SW480 (cell line): ENCODE results near the gene SSH2.

Experiments
- DNase-seq: peaks from one replicate; pipeline ENCODE4 v3.0.0-alpha.2; 2016; ENCODE audit warnings: low spot score

The SSH2 gene

DNA sequence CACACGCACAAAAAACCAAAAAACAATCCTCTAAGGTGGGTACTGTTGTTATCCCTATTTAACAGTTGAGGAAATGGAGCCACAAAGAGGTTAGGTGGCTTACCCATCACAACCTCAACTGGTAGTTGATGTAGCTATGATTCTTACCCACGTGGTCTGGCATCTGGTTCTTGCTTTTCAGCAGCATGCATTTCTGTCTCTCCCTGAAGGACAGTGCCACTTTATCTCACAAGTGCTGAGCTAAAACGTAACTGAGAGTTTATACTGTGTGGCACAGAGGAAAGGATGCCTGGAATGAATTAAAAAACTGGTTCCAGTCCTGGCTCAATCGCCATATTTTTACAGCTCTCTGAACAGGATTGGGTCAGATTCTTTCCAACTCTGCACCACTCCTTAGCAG is 305.4 kb downstream of the SSH2 start:
- DNase-seq, result no peak

- no peak for DNase-seq
Measured at GRCh38 chr17:29623283-29623647, 306.8 kb downstream of the SSH2 start.

- peak; percentile 32 for DNase-seq
Measured at GRCh38 chr17:29622337-29623282, 307.4 kb downstream of the SSH2 start, which contains the start of gene CORO6. Gene CORO6 (minus strand): TSS chr17:29622912. CDS start chr17:29621421, 1,491 bp downstream.

- peak; percentile 51 for DNase-seq
Measured at GRCh38 chr17:29621751-29622194, 308.3 kb downstream of the SSH2 start.

DNA sequence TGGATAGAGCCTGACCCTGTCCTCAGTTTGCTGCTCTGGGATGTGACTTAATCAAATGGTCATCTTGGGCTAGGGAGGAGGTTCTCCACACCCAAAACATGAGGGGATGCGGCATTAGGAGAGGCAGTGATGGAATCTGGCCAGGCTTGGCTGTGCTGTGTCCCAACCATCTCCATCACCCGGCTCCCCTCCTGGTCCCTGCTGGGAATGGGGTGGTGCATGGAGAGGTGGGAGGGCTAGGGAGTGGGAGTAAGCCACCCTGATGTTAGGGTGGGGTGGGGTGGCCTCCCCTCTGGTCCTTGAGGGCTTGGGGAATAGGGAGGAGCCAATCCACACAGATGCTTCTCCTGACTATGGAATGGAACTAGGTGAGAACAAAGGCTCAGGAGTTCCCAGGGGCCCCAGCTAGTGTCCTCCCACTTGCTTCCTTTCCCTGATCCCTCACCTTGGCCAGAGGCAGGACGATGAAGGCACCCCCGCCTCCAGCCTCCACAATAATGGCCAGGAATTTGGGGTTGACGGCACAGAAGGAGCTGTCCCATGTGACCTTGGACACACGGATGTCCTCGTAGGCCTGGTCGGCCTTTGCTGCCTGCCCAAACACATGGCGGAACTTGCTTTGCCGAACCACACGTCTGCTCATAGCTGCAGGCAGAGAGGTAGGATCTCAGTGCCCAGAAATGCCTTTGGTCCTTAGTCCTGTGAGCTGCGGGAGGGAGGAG is 309.1 kb downstream of the SSH2 start:
- DNase-seq, result no peak

- DNase-seq, result peak; percentile 58
Measured at GRCh38 chr17:29620271-29620670, 309.8 kb downstream of the SSH2 start.

GRCh38 chr17:29619251-29619650 is 310.8 kb downstream of the SSH2 start:
- DNase-seq, result peak; percentile 58

DNA sequence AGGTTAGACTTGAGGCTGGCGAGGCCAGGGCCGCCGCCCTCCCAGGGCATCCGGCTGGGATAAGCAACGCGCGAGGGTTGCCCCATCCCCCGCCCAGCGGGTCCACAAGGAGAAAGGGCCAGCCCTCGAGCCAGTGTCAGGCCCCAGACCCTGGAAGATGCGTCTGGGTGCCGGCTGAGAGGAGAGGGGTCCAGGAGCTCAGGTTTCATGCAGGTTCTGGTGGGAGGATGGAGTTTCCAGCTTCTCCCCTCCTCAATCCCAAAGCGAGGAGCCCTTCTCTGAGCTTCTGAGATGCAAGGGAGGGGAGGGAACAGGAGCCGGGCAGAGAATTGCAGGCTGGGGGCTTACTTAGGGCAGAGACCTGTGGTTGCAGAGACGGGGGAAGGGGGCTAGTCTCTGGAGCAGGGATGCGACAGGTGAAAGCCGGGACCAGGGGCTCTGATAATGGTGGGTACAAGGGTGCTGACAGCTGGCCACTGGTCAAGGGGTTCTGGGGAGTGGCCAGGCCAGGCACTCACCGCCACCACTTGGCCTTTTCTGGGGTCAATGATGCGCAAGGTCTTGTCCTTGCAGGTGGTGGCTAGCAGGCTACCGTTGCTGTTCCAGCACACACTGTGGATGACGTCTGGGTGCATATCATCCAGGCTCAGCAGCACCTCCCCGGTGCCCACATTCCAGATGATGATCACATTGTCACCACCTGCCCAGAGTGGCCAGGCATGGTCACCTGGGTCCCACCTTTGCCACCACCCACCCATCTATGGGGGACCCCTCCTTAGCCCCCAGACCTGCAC is 311.6 kb downstream of the SSH2 start:
- DNase-seq, result no peak

DNA sequence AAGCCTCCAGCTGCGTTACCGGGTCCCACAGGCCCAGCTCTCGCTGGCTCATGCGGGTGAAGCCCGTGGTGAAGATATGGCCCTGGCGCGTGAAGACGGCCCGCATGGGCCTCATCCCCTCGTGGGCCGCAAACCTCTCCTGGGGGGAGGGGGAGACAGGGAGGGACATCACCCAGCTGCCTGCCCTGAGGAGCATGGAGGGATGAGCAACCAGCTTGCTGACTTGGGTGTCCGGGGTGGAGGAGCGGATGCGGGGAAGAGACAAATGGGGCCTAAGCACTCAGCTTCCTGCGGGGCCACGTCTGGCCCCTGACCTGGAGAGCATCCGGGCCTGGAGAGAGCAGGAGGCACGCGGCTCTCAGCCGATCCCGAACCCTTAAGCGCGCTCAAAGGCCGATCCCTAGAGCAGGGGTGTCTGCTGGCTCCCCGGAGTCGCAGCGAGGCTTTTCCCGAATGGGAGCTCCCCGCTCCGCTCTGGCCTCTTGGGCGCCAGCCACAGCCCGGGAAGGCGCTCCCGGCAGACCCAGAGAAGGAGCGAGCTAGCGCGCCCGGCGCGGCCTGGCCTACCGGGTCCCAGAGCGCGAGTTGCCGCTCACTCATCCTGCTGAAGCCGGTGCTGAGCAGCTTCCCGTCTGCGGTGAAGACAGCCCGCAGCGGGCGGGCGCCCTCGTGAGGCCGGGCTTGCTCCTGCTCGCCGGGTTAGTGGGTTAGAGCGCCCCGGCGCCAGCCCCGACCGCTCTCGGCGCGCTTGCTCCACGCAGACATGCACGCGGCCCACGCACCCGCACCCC is 312.4 kb downstream of the SSH2 start:
- DNase-seq, result peak; percentile 77

- peak; percentile 70 for DNase-seq
Measured at GRCh38 chr17:29617125-29617480, 312.9 kb downstream of the SSH2 start.

- DNase-seq, result no peak
Measured at GRCh38 chr17:29616300-29617048, 313.6 kb downstream of the SSH2 start.

DNA sequence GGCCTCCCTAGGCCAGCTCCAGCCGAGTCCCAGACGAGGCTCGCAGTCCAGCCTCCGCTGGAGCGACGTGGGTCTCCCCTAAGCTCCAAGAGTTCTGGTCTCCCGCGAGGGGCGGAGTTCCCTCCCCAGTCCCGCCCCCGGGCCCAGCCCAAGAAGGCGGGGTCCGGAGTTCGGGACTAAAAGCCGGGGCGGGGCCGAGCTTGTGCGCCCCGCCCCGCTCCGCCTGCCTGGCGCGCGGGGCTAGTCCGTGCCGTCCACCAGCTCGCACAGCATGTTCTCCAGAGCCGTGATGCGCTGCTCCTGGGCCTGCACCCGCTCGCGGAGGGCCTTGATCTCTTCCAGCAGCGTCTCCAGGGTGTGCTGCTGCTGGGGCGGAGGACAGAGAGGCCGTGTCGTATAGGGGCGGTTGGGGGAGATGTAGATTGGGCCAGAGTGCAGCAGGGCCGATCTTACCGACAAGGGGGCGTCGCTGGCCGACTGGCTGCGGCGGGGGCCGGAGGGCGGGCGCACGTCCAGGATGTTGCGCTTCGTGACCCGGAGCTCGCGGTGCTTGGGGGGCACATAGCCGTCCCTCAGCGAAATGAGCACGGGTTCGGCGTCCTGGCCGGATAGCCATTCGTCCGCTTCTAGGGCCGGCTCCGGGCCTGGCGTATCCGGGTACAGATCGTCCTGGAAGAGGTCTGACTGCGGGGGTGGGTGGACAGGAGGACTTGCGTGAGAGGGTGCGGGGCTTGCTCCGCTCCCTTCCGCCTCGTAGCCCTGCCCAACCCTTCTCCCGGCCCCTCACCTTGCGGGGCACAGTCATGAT is 314.3 kb downstream of the SSH2 start:
- DNase-seq, result peak; percentile 36

DNA sequence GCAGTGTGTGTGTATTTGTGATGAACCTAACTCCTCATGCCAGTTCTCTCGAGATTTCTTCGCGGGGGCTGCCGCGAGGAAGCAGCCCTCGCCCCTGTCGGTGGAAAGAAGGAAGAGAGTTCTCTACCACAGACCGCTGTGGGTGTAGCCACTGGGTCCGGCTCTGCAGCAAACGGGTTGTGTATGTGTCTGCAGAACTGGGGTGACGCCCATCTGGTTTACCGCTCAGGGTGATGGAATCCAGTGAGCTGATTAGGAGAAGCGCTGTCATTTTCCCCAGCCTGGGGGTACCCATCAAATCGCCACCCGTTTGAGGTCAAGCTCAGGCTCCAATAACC is 315.0 kb downstream of the SSH2 start:
- DNase-seq, result no peak

GRCh38 chr17:29614349-29615047 is 315.5 kb downstream of the SSH2 start:
- DNase-seq, result no peak

DNA sequence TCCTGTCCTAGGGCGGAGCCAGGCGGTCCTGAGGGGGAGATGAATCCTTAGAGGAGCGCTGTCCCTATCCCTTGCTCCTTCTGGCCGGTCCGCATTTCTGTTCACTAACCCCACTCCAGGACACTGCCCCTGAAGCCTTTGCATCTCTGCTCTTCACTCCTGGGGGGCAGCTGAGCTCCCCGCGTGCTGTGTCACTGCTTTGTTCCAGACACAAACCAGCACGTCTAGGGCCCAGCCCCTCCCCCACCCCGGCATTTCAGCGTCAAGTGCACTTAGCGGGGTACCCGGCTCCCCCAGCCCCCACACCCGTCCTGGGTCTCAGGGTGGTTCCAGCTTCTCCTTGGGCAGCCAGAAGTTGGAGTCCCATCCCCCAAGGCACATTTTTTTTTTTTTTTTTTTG is 316.2 kb downstream of the SSH2 start:
- DNase-seq, result no peak

- no peak for DNase-seq
Measured at GRCh38 chr17:29613352-29613837, 316.6 kb downstream of the SSH2 start.

DNA sequence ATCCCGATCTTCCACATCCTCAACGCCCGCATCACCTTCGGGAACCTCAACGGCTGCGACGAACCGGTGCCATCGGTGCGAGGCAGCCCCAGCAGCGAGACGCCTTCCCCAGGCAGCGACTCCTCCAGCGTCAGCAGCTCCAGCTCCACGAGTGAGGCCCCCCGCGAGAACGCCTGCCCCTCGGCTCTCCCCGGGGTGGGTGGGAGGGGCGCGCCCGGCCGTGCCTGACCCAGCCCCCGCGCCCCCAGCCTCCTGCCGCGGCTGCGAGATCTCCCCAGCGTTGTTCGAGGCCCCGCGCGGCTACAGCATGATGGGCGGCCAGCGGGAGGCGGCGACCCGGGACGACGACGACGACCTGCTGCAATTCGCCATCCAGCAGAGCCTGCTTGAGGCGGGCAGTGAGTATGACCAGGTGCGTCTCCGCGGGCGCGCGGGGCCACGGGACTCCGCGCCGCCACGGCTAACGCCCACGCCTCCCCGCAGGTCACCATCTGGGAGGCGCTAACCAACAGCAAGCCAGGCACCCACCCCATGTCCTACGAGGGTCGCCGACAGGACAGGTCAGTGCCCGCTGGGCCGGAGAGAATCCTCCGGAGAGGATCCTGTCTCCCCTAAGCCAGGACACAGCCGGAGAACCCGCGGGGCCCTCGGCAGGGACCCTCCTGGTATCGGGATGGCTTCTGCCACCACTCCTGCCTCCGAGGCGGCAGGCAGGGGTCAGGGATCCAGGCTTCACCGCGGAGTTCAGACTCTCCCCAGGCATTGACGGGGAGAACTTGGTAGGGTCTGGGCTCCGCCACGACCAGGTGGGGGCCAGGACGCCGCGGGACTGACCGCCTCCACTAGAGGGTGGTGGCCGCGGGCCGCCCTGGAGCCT is 317.4 kb downstream of the SSH2 start:
- no peak for DNase-seq

GRCh38 chr17:29612094-29612403 is 318.0 kb downstream of the SSH2 start:
- DNase-seq, result no peak
